Measurements from ENCODE around the gene SMURF2. TPM values are rescaled to one million over a fixed set of nuclear protein-coding genes. Genes with fewer than 3 reads are reported as not detected.

The SMURF2 gene
- total and polyA plus RNA-seq, 10 of the 15 experiments (the other 5 are each of a cell fraction or from before 2014, with no cell fraction given) = 2.8 to 13.4 (median 7.5) TPM

DNA sequence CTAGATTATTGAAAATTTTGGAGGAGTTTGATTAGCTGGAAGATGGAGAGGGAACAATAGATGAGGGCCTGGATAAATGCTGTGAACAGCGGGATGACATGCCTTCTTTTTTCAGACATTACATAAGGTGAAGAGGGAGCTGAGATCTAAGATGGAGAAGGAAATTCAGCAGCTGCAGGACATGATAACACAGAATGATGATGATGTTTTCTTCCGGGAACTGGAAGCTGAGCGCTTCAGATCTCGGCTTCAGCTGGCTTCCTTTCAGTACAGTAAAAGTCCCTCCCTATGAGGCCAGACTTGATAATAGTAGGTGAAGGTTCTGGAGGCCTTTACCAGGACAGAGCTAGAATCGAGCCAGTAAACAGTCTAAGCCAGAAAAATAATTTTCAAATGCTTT lies 124.6 kb downstream of the SMURF2 start:
- POLR2A ChIA-PET = no interaction called here
- no peak for ATAC-seq
- intact Hi-C loops (cut with micrococcal nuclease; ENCODE audit: unreplicated experiment) (no loop called here), in situ Hi-C loops (cut with MboI) (no loop called here)
- TF ChIP-seq SUZ12 (IDR thresholded peaks at IDR 0.05; ENCODE audit: unreplicated experiment) (no peak), JUND (IDR thresholded peaks at IDR 0.05; ENCODE audit: low read depth, low read length) (no peak), ZZZ3 (IDR thresholded peaks at IDR 0.05; ENCODE audit: control insufficient read depth, insufficient read length, low read depth) (no peak), ZSCAN29 (IDR thresholded peaks at IDR 0.05) (no peak), ZNF24 (IDR thresholded peaks at IDR 0.05) (no peak), ZNF622 (IDR thresholded peaks at IDR 0.05) (no peak)
- H3K4me1 ChIP-seq (ENCODE audit: control insufficient read depth, insufficient read depth, low read length) = no peaks in the 10 kb centered on the region
- no peaks in the 10 kb centered on the region for H3K9me3 ChIP-seq (replicated peaks; ENCODE audit: control insufficient read depth, insufficient read depth, low read length)
- RAD21 ChIA-PET (ENCODE audit: unreplicated experiment) = interaction anchor here (0.7 kb wide), 1 partner anchor 119 kb away, joined by 3 read pairs; no protein-coding TSS in a partner anchor
- BruUV-seq (replicated peaks) = no TSS peak
- no peak for DNase-seq (ENCODE audit: low read depth, low spot score)
- no peak overlapping the region for H3K9ac ChIP-seq (ENCODE audit: control insufficient read depth, insufficient read depth, low read length)
- no peak overlapping the region for H3K27ac ChIP-seq (ENCODE audit: control insufficient read depth, insufficient read depth)
- no peaks in the 10 kb centered on the region for H3K27me3 ChIP-seq (replicated peaks in 1 of 2; ENCODE audit: control insufficient read depth in 2 of 2, insufficient read depth in 2 of 2, low read length in 1 of 2)
- no peak overlapping the region for H3K4me2 ChIP-seq (ENCODE audit: control insufficient read depth, insufficient read depth)
- CTCF ChIA-PET = interaction anchor here (0.7 to 2.8 kb wide), 3 partner anchors 30 to 111 kb away, joined by 3 to 15 read pairs (median 3); no protein-coding TSS in a partner anchor
- H3K79me2 ChIP-seq (ENCODE audit: control insufficient read depth, insufficient read depth, low read length) = no peaks in the 10 kb centered on the region
- H2AFZ ChIP-seq (ENCODE audit: control insufficient read depth, low read depth, low read length) = no peak overlapping the region
- H4K20me1 ChIP-seq (ENCODE audit: control insufficient read depth, insufficient read depth) = no peaks in the 10 kb centered on the region
- H3K36me3 ChIP-seq (ENCODE audit: control insufficient read depth in 2 of 2, insufficient read depth in 2 of 2, low read length in 1 of 2) = peaks cover 6 to 27% of the 10 kb centered on the region in 2 experiments
- H3K4me3 ChIP-seq = no peak overlapping the region
- SMC1A ChIA-PET (ENCODE audit: uncharacterized antibody, unreplicated experiment) = interaction anchor here (0.8 to 1.2 kb wide), 4 partner anchors 23 to 111 kb away, joined by 3 read pairs; no protein-coding TSS in a partner anchor
- no peak for FAIRE-seq
- 90% methylated on average over 5 of the region's 5 CpGs for WGBS (ENCODE audit: insufficient coverage, insufficient replicate concordance, low lambda C conversion rate, missing lambda C conversion rate)

DNA sequence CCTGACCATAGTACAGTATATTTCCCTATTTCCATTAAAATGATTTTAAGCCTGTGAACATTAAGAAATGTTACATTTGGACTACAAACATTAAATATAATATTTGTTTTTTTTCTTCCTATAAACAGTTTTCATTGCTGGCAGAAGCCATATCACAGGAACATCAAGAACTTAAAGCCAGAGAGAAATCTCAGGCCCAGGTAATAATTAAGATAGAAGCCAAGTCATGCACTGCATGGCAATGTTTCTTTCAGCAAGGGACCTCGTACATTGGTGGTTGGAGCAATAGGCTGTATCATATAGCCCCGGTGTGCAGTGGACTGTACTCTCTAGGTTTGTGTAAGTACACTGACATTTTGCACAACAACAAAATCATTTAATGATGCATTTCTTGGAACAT lies 125.2 kb downstream of the SMURF2 start:
- peaks cover 10 to 32% of the 10 kb centered on the region in 2 experiments for H3K36me3 ChIP-seq (ENCODE audit: control insufficient read depth in 2 of 2, insufficient read depth in 2 of 2, low read length in 1 of 2)
- no peak overlapping the region for H3K9ac ChIP-seq (ENCODE audit: control insufficient read depth, insufficient read depth, low read length)
- RAD21 ChIA-PET (ENCODE audit: unreplicated experiment) = no interaction called here

More for the DNA sequence above, 125.2 kb downstream of the SMURF2 start:
- intact Hi-C loops (cut with micrococcal nuclease; ENCODE audit: unreplicated experiment) = no loop called here
- Histone ChIP-seq H3K4me2 (ENCODE audit: control insufficient read depth, insufficient read depth) (no peak overlapping the region), H3K27me3 (replicated peaks in 1 of 2; ENCODE audit: control insufficient read depth in 2 of 2, insufficient read depth in 2 of 2, low read length in 1 of 2) (no peaks in the 10 kb centered on the region), H2AFZ (ENCODE audit: control insufficient read depth, low read depth, low read length) (no peak overlapping the region), H3K4me3 (no peak overlapping the region), H3K9me3 (replicated peaks; ENCODE audit: control insufficient read depth, insufficient read depth, low read length) (no peaks in the 10 kb centered on the region), H3K27ac (ENCODE audit: control insufficient read depth, insufficient read depth) (no peak overlapping the region), H4K20me1 (ENCODE audit: control insufficient read depth, insufficient read depth) (no peaks in the 10 kb centered on the region), H3K79me2 (ENCODE audit: control insufficient read depth, insufficient read depth, low read length) (no peaks in the 10 kb centered on the region), H3K4me1 (ENCODE audit: control insufficient read depth, insufficient read depth, low read length) (no peaks in the 10 kb centered on the region)
- ChIA-PET CTCF (interaction anchor here (1.3 to 2.8 kb wide), 2 partner anchors 29 to 111 kb away, joined by 3 to 15 read pairs; no protein-coding TSS in a partner anchor), POLR2A (no interaction called here), SMC1A (ENCODE audit: uncharacterized antibody, unreplicated experiment) (no interaction called here)
- DNase-seq (ENCODE audit: low read depth, low spot score) (no peak), ATAC-seq (no peak), FAIRE-seq (no peak)
- TF ChIP-seq SIN3A (IDR thresholded peaks at IDR 0.05; ENCODE audit: low read depth, low read length) (no peak), HDGF (IDR thresholded peaks at IDR 0.05) (no peak), SMAD5 (IDR thresholded peaks at IDR 0.05; ENCODE audit: low read depth) (no peak), RCOR1 (conservative IDR thresholded peaks at IDR 0.05; ENCODE audit: low read depth, low read length) (no peak), ZNF687 (IDR thresholded peaks at IDR 0.05) (no peak), TARDBP (IDR thresholded peaks at IDR 0.05; ENCODE audit: borderline replicate concordance) (no peak), ELK1 (IDR thresholded peaks at IDR 0.05; ENCODE audit: low read depth, low read length) (no peak)
- BruUV-seq (replicated peaks) = no TSS peak
- WGBS (ENCODE audit: insufficient coverage, insufficient replicate concordance, low lambda C conversion rate, missing lambda C conversion rate) = 98% methylated on average over 2 of the region's 2 CpGs
- in situ Hi-C loops (cut with MboI) = no loop called here
